GM21717 (cell line): Measurements from ENCODE around the gene NTM.

Source experiments
- ATAC-seq: cut with Tn5 transposase; IDR thresholded peaks from one replicate; pipeline ENCODE4 v1.9.1; 2021; ENCODE audit warnings: mild to moderate bottlenecking, moderate library complexity; ENCODE audit not compliant: unreplicated experiment

Gene NTM

DNA sequence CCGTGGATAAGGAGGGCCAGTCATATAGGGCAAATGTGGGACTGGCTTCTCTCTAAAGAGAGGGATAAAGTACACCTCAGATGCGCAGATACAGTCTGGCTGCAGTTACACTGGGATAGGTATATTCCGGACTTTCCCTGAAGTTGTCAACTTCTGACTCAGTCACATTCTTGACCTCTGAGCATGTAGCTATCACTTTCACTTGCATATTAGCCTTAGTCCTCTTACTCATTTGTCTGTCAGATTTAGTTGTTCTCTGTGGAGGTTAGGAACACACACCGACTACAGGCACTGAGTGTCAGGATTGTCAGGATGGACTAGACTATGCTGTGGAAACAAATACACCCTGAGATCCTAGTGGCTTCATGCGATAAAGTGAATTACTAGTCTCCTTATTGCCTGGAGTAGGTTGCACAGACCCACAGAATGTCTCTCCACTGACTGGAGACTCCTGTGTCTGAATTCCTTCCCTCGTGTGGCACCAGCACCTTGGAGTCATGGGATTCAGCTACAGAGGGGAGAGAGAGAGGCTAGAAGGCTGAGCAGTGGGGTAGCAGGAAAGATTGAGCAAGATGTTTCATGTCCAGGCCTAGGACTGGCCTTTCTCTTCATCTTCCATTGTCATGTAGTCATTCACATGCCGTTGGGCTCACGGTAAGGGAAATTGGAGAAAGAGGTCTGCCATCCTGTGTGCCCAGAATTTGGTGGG lies 654.3 kb downstream of the NTM start:
- ATAC-seq, result peak; percentile 85

DNA sequence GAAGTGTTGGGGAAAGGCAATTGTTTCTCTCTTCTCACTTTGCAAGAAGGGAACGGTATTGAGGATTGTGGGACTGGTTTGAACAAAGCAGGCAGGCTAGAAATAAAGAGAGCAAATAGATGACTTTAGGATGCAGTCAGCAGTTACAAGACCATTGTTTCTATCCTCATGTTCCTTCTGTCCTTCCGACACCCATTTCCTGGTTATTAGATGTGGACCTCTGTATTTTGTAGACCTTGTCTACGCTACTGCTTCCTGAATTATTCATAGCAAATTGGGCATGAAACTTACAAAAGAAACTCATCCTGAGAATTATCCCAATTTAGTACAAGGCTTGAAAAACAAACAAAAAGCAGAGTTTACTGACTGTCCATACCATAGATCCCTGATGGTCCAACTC lies 656.3 kb downstream of the NTM start:
- ATAC-seq, result no peak

- ATAC-seq, result no peak
Measured at GRCh38 chr11:132028380-132029240, 658.2 kb downstream of the NTM start.

GRCh38 chr11:132030896-132031295 lies 660.5 kb downstream of the NTM start:
- no peak for ATAC-seq

GRCh38 chr11:132032555-132032954 lies 662.1 kb downstream of the NTM start:
- no peak for ATAC-seq

- ATAC-seq, result no peak
Measured at GRCh38 chr11:132033051-132033450, 662.6 kb downstream of the NTM start.

DNA sequence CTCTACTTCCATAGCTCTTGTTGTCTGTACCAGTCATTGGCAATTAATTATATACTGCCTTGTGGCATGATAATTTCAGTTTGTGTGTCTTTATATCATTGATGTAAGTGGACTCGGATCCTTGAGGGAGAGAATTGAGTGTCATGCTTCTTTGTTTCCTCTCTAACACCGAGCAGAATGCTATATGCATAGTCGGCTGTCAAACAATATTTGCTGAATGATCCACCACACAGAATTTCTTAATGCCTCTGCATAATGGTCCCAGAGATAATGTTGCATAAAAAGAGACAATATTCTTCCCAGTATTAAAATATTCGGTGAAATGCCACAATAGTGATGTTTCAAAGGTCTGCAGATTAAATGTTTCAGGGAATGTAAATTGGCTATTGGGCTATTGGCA lies 664.8 kb downstream of the NTM start:
- no peak for ATAC-seq

GRCh38 chr11:132035766-132036165 lies 665.4 kb downstream of the NTM start:
- no peak for ATAC-seq

DNA sequence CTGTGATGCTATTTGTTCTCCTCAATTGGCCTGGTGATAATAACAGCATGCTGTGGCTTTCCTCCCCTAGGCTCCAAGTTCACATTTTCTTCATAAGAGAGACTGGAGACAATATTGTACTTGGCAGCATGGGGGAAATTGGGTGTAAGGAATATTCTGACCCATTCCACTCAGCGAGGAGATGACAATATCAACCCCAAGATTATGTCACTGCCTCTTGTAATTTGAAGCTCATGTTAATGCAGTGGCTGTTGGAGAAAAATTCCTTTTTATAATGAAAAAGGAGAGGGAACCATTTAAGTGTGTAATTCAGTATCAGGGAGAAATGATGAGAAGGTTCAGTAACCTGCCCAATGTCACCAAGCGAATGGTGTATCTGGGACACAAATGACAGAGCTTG lies 665.8 kb downstream of the NTM start:
- no peak for ATAC-seq

GRCh38 chr11:132036746-132037466 lies 666.5 kb downstream of the NTM start:
- ATAC-seq, result no peak

DNA sequence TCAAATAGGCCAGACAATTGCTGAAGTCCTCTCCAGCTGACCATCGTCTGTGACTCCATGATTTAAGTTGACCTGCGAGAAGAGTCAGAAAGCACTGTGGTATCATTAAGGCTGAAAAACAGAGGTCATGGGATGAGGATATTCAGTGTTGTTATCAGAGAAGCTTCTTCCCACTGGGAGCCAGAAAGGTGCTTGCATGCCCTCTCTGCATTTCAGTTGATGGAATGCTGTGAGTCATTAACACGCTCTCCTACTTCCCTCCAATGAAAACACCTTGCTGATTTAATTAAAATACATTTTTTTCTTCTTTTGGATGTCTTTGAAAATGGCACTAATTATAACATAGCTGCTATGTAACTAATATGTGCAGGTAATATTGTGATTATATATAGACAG lies 667.0 kb downstream of the NTM start:
- no peak for ATAC-seq

DNA sequence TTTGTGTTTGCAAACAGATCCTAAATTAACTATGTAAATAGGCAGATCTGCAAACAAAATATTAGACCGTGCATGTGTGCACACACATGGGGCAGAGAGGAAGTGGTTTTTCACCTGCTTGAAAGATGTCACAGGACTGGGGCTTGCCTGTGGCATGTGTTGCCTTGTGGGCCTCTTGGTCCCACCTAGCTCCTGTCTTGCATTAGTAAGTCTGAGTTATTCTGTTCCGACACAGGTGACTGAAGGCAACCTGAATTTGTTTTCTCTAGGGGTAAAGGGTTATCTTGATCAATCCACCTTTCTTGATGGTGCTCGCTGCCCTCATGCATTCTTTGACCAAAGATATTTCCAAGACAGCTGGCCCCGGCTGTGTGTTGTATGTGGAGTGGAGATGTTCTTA lies 667.5 kb downstream of the NTM start:
- no peak for ATAC-seq

DNA sequence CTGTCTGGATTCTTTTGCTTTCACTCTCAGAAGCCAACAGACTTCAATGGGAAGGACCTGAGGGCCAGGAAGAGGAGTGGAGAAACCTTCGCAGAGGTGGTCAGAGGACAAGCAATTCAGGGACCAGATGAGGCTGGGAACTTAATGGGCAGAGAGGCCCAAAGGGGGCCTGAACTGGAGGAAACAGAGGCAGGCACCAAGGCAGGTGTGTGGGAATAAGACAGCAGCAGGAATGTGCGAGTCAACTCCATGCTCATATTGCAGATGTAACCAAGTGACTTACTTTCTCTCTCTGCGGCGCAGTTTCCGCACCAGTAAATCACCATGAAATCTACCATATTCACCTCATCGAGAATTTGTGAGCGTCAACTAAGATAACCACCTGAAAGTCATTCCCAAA lies 669.1 kb downstream of the NTM start:
- ATAC-seq, result no peak

GRCh38 chr11:132042296-132042695 lies 671.9 kb downstream of the NTM start:
- no peak for ATAC-seq

DNA sequence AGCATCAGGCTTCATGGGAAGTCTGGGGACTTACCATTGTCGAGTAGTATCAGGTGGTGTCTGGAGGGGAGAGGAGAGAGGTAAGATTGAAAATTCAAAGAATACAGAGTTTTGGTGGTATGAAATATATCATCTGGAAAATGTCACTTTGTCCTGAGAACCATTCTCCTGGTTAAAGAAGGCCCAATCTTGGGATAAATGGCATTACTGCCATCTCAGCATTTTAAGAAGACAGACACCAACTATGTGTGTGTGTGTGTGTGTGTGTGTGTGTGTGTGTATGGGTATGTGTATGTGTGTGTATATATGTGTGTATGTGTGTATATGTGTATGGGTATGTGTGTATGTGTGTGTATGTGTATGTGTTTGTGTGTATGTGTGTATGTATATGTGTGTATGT lies 673.3 kb downstream of the NTM start:
- ATAC-seq, result no peak

DNA sequence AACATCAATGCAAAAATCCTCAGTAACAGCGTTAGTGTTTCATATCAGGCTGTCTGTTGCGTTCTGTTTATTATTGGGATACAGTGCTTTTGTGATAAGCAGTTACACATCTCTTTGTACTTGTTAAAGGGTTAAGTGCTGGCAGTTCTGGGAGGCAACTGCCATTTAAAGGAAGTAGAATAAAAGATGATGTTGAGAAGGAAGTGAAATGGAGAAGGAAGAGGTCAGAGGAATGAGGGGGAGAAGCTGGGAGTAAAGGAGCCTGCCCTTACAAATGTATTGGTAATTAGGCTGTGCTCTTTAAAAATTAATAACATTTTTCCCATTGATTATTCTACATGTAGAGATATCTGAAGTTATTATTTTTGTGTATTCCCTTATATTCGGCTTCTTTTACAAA lies 674.7 kb downstream of the NTM start:
- no peak for ATAC-seq

- no peak for ATAC-seq
Measured at GRCh38 chr11:132046288-132046865, 676.0 kb downstream of the NTM start.

DNA sequence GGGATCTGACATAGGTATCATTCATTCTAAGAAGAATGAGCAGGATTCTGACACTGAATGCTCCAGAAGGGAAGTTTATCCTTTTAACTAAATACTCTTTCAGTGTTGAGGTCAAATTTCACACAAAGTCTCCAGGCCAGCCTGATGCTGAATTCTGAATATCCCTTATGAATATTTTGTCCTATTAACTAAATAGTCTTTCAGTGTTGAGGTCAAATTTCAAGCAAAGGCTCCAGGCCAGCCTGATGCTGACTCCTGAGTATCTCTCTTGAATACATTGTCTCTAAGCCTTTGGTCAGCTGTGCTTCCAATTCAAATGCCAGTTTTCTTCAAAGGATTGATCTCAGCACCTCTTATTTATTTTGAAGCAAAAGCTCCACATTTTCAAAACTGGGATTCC lies 676.8 kb downstream of the NTM start:
- ATAC-seq, result no peak

DNA sequence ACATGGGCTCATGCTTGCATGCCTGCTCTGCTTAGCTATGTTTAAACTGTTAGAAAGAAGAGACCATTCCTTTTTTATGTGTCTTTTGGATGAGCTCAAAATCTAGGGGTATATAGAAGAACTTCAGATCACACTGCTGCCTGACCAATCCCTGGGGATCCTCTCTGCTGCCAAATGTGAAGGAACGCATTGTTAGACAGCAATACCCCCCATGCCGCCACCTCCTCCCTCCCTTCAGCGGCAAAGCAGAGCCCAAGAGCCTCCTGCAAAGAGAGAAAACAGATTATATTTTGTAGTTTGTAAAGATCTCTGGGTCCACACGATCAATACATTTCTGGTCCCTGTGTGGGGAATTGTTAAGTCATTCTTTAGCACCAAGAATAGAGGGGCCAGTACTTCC lies 677.6 kb downstream of the NTM start:
- no peak for ATAC-seq

DNA sequence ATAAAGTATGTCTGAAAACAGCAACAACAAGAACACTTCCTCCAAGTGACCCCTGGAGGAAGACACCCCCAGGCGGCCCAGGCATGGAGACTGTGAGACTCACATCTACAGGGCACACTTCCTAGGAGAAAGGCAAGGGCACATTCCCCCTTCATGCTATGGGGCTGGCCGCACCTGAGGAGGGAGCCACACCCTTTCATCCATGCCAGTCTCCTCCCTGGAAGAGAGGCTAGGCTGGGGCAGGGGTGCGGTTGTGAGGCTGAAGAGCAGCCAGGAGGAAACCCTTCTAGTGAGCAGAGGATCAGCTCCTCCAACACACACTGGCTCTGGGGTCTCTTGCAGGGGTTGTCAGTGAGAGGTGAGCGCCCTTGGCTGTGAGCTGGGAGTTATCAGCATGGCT lies 678.8 kb downstream of the NTM start:
- ATAC-seq, result no peak

- ATAC-seq, result no peak
Measured at GRCh38 chr11:132050049-132050448, 679.6 kb downstream of the NTM start.
